Panc1 (cell line): ENCODE data around the gene PLEKHN1.

ENCODE experiments used
- CTCF ChIP-seq: fragments of 450-650 bp; IDR thresholded peaks from 2 replicates; pipeline ENCODE4 v1.5.1; 2017; ENCODE audit warnings: mild to moderate bottlenecking
- REST ChIP-seq, 2 experiments: IDR thresholded peaks; 2 replicates each; pipeline ENCODE4 v1.6.1; 2011 to 2012; ENCODE audit warnings: low read depth in 2 of 2, control low read depth in 1 of 2, low read length in 1 of 2, mild to moderate bottlenecking in 1 of 2, moderate library complexity in 1 of 2; ENCODE audit not compliant: insufficient read depth in 1 of 2
- TCF7L2 ChIP-seq: IDR thresholded peaks from 2 replicates; pipeline ENCODE4 v1.6.1; 2011; ENCODE audit warnings: mild to moderate bottlenecking, low read depth, low read length, inconsistent platforms

GRCh38 chr1:917076-917459 lies 49.2 kb upstream of the PLEKHN1 start:
- no peak for TF ChIP-seq TCF7L2
- TF ChIP-seq CTCF: no peak
- TF ChIP-seq REST (IDR thresholded peaks at IDR 0.05; ENCODE audit: insufficient read depth in 1 of 2, low read depth in 2 of 2, low read length in 1 of 2): no peak
